HG03108 (cell line): ENCODE measurements around the gene FAM3B.

Experiments used
- ATAC-seq: cut with Tn5 transposase; IDR thresholded peaks from one replicate; pipeline ENCODE4 v1.9.1; 2021; ENCODE audit warnings: moderate library complexity; ENCODE audit not compliant: unreplicated experiment

FAM3B gene

GRCh38 chr21:41393876-41394465 lies 77.4 kb downstream of the FAM3B start:
- ATAC-seq = no peak

GRCh38 chr21:41396558-41397075 lies 80.0 kb downstream of the FAM3B start:
- ATAC-seq = no peak

- ATAC-seq = no peak
These were observed 80.9 kb downstream of the FAM3B start for GRCh38 chr21:41397471-41397891.

GRCh38 chr21:41398251-41398650 lies 81.7 kb downstream of the FAM3B start:
- no peak for ATAC-seq

- ATAC-seq = no peak
These were observed 82.2 kb downstream of the FAM3B start for GRCh38 chr21:41398831-41399230.

- ATAC-seq = no peak
These were observed 82.7 kb downstream of the FAM3B start for GRCh38 chr21:41399246-41399800.

GRCh38 chr21:41402231-41402630 lies 85.6 kb downstream of the FAM3B start:
- no peak for ATAC-seq

GRCh38 chr21:41402796-41403195 lies 86.2 kb downstream of the FAM3B start:
- ATAC-seq = no peak

- ATAC-seq = no peak
These were observed 86.7 kb downstream of the FAM3B start for GRCh38 chr21:41403331-41403730.

- ATAC-seq = no peak
These were observed 87.4 kb downstream of the FAM3B start for GRCh38 chr21:41403966-41404365.

GRCh38 chr21:41405321-41405720 lies 88.7 kb downstream of the FAM3B start:
- no peak for ATAC-seq

GRCh38 chr21:41406340-41406739 lies 89.7 kb downstream of the FAM3B start:
- ATAC-seq = no peak
